HepG2 (cell line): ENCODE results near the gene BCLAF1. TPM values are rescaled to one million over a fixed set of nuclear protein-coding genes. Genes with fewer than 3 reads are reported as not detected.

Experiments
- GFI1 ChIP-seq: sonication (generic); formaldehyde crosslinking; IDR thresholded peaks from 2 replicates; pipeline ENCODE4 v1.5.0; 2020; ENCODE audit warnings: missing genetic modification reagents, mild to moderate bottlenecking, borderline replicate concordance
- IKZF4 ChIP-seq: sonication (generic); formaldehyde crosslinking; IDR thresholded peaks from 2 replicates; pipeline ENCODE4 v1.5.1; 2020; ENCODE audit warnings: borderline replicate concordance, mild to moderate bottlenecking, low read depth, missing genetic modification reagents; ENCODE audit errors: not compliant biosample characterization
- KMT2B ChIP-seq: IDR thresholded peaks from 2 replicates; pipeline ENCODE4 v1.6.1; 2016; ENCODE audit warnings: missing genetic modification reagents, missing compliant biosample characterization
- SETDB1 ChIP-seq: sonication (generic); formaldehyde crosslinking; IDR thresholded peaks from 2 replicates; pipeline ENCODE4 v1.5.1; 2020; ENCODE audit warnings: missing genetic modification reagents, mild to moderate bottlenecking, borderline replicate concordance
- SYNCRIP ChIP-seq: fragments of 200-400 bp; formaldehyde crosslinking; IDR thresholded peaks from 2 replicates; pipeline ENCODE4 v1.6.1; 2018; ENCODE audit warnings: mild to moderate bottlenecking, low read depth, low read length; ENCODE audit not compliant: insufficient read depth
- WIZ ChIP-seq: sonication (generic); formaldehyde crosslinking; IDR thresholded peaks from 2 replicates; pipeline ENCODE4 v1.5.1; 2020; ENCODE audit warnings: mild to moderate bottlenecking, missing genetic modification reagents
- ZNF205 ChIP-seq: IDR thresholded peaks from 2 replicates; pipeline ENCODE4 v1.6.1; 2018; ENCODE audit warnings: missing biosample characterization, missing genetic modification reagents
- polyA plus RNA-seq, 8 experiments: library from polyadenylated mRNA; depleted of rRNA in 3 of 8; stranded (reverse) in 7 of 8; unstranded in 1 of 8; fragments of >200 nt; fragmentation: Illumina TruSeq in 4 of 8; extraction: Trizol in 4 of 8; gene quantifications; 2 replicates each; pipeline versions ENCODE4 v1.2.1 to v1.2.3, GENCODE V29; 2011 to 2016; ENCODE audit warnings: low read depth in 4 of 8, missing spikeins in 1 of 8, mixed read lengths in 1 of 8; ENCODE audit not compliant: insufficient read depth in 1 of 8
- total RNA-seq, 5 experiments: library from RNA; depleted of rRNA; stranded (reverse); fragments of >200 nt; fragmentation: Illumina TruSeq; extraction: Trizol; gene quantifications; 2 replicates each; pipeline ENCODE4 v1.2.3, GENCODE V29; 2016; ENCODE audit warnings: low read depth in 1 of 5
- TF ChIP-seq, protein P1 (sequence below): sonication (generic); formaldehyde crosslinking; IDR thresholded peaks from 2 replicates; pipeline ENCODE4 v1.4.0; 2020; ENCODE audit warnings: mild to moderate bottlenecking, missing genetic modification reagents
- TF ChIP-seq, protein P2 (sequence below), 2 experiments: fragments of 450-650 bp in 1 of 2; sonication (generic) in 1 of 2; formaldehyde crosslinking in 1 of 2; IDR thresholded peaks; 2 replicates each; pipeline versions ENCODE4 v1.6.1 to v1.8.0; 2016 to 2022; ENCODE audit warnings: antibody characterized with exemption in 1 of 2, mild to moderate bottlenecking in 1 of 2, missing genetic modification reagents in 1 of 2
- TF ChIP-seq, protein P3 (sequence below): sonication (generic); formaldehyde crosslinking; IDR thresholded peaks from 2 replicates; pipeline ENCODE4 v1.4.0; 2020; ENCODE audit warnings: missing genetic modification reagents
- TF ChIP-seq, protein P4 (sequence below): sonication (generic); formaldehyde crosslinking; IDR thresholded peaks from 2 replicates; pipeline ENCODE4 v1.4.0; 2020; ENCODE audit warnings: mild to moderate bottlenecking, missing genetic modification reagents

The BCLAF1 gene
- total and polyA plus RNA-seq, 2 of the 13 experiments (the other 11 are each of a cell fraction or from before 2014, with no cell fraction given), result 55.3 to 292 TPM

DNA sequence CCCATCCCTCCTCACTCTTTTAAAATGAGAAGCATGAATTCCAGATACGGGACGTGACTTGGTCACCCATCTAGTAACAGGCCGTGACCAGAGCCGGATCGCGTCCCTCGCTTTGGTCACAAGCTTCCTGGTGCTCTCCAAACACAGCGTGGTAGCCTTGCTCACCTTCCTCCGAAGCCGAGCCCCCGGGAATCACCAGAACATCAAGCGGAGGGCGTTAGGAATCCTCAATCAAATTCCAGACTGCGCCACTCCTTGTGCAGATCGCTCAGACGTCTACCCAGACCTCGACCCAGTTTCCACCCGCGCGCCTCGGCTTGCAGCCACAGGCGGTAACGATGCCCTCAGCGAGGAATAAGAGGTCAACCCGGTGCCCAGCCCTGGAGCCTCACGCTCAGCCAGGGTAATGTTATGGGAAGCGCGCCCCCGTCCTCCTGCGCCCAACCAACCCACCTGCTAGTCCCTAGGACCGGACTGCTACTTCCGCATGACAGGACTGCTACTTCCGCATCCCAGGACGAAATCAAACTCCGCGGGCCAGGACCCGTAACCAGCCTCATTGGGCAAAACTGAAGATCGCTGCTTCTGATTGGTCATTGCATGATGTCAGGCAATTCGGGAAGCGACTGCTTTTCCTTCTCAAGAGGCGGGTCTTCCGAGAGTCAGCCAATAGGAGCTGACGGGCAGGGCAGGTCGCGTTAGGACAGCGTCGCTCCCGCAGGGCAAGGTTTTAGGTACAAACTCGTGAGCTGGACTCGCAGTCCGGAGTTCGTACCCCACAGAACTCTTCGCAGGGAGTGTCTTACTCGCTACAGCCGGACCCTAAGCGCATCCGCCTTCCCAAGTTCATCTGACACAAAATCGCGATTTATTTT lies 39.6 kb downstream of the BCLAF1 start, which contains the start of gene MTFR2 (continued):
- TF ChIP-seq, protein P1, sequence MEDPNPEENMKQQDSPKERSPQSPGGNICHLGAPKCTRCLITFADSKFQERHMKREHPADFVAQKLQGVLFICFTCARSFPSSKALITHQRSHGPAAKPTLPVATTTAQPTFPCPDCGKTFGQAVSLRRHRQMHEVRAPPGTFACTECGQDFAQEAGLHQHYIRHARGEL, result no peak
- TF ChIP-seq GFI1 (CRISPR knock-in tag) (no peak), SYNCRIP (no peak), KMT2B (peak; percentile 93), ZNF205 (0 out of 2 replicates have a peak, but pooled peaks have one; percentile 52), WIZ (no peak), SETDB1 (CRISPR knock-in tag) (no peak), IKZF4 (CRISPR knock-in tag) (no peak)
- TF ChIP-seq, protein P2, sequence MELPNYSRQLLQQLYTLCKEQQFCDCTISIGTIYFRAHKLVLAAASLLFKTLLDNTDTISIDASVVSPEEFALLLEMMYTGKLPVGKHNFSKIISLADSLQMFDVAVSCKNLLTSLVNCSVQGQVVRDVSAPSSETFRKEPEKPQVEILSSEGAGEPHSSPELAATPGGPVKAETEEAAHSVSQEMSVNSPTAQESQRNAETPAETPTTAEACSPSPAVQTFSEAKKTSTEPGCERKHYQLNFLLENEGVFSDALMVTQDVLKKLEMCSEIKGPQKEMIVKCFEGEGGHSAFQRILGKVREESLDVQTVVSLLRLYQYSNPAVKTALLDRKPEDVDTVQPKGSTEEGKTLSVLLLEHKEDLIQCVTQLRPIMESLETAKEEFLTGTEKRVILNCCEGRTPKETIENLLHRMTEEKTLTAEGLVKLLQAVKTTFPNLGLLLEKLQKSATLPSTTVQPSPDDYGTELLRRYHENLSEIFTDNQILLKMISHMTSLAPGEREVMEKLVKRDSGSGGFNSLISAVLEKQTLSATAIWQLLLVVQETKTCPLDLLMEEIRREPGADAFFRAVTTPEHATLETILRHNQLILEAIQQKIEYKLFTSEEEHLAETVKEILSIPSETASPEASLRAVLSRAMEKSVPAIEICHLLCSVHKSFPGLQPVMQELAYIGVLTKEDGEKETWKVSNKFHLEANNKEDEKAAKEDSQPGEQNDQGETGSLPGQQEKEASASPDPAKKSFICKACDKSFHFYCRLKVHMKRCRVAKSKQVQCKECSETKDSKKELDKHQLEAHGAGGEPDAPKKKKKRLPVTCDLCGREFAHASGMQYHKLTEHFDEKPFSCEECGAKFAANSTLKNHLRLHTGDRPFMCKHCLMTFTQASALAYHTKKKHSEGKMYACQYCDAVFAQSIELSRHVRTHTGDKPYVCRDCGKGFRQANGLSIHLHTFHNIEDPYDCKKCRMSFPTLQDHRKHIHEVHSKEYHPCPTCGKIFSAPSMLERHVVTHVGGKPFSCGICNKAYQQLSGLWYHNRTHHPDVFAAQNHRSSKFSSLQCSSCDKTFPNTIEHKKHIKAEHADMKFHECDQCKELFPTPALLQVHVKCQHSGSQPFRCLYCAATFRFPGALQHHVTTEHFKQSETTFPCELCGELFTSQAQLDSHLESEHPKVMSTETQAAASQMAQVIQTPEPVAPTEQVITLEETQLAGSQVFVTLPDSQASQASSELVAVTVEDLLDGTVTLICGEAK (IDR thresholded peaks at IDR 0.05), result no peak
- TF ChIP-seq, protein P2 (CRISPR knock-in tag; IDR thresholded peaks at IDR 0.05), result no peak; the same call in none of the 2 replicates
- TF ChIP-seq, protein P3, sequence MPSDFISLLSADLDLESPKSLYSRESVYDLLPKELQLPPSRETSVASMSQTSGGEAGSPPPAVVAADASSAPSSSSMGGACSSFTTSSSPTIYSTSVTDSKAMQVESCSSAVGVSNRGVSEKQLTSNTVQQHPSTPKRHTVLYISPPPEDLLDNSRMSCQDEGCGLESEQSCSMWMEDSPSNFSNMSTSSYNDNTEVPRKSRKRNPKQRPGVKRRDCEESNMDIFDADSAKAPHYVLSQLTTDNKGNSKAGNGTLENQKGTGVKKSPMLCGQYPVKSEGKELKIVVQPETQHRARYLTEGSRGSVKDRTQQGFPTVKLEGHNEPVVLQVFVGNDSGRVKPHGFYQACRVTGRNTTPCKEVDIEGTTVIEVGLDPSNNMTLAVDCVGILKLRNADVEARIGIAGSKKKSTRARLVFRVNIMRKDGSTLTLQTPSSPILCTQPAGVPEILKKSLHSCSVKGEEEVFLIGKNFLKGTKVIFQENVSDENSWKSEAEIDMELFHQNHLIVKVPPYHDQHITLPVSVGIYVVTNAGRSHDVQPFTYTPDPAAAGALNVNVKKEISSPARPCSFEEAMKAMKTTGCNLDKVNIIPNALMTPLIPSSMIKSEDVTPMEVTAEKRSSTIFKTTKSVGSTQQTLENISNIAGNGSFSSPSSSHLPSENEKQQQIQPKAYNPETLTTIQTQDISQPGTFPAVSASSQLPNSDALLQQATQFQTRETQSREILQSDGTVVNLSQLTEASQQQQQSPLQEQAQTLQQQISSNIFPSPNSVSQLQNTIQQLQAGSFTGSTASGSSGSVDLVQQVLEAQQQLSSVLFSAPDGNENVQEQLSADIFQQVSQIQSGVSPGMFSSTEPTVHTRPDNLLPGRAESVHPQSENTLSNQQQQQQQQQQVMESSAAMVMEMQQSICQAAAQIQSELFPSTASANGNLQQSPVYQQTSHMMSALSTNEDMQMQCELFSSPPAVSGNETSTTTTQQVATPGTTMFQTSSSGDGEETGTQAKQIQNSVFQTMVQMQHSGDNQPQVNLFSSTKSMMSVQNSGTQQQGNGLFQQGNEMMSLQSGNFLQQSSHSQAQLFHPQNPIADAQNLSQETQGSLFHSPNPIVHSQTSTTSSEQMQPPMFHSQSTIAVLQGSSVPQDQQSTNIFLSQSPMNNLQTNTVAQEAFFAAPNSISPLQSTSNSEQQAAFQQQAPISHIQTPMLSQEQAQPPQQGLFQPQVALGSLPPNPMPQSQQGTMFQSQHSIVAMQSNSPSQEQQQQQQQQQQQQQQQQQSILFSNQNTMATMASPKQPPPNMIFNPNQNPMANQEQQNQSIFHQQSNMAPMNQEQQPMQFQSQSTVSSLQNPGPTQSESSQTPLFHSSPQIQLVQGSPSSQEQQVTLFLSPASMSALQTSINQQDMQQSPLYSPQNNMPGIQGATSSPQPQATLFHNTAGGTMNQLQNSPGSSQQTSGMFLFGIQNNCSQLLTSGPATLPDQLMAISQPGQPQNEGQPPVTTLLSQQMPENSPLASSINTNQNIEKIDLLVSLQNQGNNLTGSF (CRISPR knock-in tag), result no peak
- TF ChIP-seq, protein P4, sequence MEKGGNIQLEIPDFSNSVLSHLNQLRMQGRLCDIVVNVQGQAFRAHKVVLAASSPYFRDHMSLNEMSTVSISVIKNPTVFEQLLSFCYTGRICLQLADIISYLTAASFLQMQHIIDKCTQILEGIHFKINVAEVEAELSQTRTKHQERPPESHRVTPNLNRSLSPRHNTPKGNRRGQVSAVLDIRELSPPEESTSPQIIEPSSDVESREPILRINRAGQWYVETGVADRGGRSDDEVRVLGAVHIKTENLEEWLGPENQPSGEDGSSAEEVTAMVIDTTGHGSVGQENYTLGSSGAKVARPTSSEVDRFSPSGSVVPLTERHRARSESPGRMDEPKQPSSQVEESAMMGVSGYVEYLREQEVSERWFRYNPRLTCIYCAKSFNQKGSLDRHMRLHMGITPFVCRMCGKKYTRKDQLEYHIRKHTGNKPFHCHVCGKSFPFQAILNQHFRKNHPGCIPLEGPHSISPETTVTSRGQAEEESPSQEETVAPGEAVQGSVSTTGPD, result no peak
